GM12865 (cell line): ENCODE data around the gene UBTD1.

Experiments used
- DNase-seq: peaks from one replicate; pipeline ENCODE4 v3.0.0; 2010; ENCODE audit warnings: low read depth
- H3K4me3 ChIP-seq: 2 replicates; pipeline ENCODE4 v1.5.1; 2011; ENCODE audit warnings: mild to moderate bottlenecking, low read depth, low read length, control low read depth
- CTCF ChIP-seq: IDR thresholded peaks from 2 replicates; pipeline ENCODE4 v1.5.1; 2011; ENCODE audit warnings: low read length, control low read depth, low read depth, inconsistent platforms; ENCODE audit not compliant: insufficient read depth; ENCODE audit errors: missing control alignments

The UBTD1 gene

GRCh38 chr10:97546456-97547270 lies 47.9 kb downstream of the UBTD1 start:
- TF ChIP-seq CTCF: no peak
- no peak overlapping the region for H3K4me3 ChIP-seq
- no peak for DNase-seq

GRCh38 chr10:97547271-97547600 lies 48.5 kb downstream of the UBTD1 start:
- no peak for DNase-seq
- TF ChIP-seq CTCF: no peak
- no peak overlapping the region for H3K4me3 ChIP-seq

DNA sequence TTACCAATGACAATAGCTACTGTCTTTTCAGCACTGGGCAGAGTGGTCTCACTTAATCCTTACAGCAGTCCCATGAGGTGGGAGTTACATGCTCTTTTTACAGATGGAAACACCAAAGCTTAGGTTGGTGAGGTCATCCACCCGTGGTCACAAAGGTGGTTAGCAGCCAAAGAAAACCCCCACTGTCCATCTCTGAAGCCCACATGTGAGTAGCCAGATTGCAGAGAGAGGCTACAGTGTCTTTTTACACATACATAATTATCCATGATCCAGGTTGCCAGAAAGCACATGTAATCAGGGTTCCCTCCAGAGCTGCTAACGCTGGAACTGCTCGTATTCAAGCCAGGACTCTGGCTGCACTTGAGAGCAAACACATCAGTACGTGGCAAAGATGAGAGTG lies 49.2 kb downstream of the UBTD1 start:
- no peak for DNase-seq
- no peak for TF ChIP-seq CTCF
- H3K4me3 ChIP-seq: no peak overlapping the region

DNA sequence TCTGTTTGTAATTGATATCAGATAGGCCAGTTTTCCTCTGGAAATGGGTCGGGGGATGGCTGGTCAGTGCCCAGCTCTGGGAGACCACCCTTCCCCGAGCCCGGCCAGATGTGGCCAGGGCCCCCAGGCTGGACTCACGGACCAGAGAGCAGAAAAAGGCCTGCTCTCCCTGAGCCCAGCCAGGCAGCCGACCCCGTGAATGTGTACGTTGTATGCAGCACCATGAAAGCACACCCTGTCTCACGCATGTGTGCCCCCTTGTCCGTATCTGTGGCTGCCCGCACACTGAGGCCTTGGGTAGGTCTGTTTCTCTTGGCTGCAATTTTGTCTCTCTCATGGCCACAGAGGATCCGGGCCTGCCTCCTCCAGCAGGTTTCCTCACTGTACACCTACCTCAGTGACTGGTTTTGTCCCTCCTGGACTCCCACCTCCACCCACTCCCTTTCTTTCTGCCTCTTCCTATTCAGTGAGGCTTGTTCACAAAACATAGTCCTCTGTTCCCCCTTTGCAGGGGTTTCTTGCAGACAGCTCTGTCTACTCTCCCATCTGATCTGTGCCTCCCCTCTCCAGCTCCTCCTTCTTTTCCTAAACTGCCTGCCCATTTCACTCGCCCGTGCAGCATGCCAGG lies 50.2 kb downstream of the UBTD1 start:
- no peak for TF ChIP-seq CTCF
- no peak for DNase-seq

DNA sequence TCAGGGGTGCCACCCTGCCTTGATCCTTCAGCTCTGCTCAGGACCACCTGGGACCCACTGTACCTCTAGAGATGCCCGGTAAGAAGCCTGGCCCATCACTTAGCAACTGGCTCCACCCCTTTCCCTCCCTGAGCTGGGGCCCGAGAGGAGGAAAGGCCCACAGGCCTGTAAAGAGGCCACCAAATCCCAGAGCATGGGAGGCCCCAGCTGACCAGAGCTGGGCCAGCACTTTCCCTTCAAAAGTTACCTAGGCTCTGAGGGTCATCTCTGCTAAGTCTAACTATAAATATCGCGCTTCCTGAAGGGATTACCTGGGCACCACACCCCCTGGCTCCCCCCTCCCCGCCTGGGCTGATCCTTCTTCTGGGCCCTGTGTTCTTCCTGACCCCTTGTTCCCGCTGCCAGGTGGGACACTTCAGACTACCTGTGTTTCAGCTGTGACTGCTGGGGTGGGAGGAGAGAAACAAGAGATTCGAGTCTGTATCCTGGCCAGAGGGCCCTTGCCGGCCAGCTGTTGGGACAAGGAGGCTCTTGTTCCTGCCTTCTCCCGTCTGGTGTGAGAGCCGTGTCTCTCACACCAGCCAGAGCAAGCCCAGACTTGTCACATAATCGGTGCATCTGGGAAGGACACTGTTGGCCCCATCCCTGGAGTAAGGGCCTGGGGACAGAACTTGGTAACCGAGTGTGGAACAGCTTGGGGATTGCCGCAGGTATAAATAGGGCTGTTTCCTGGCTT lies 51.0 kb downstream of the UBTD1 start:
- no peak overlapping the region for H3K4me3 ChIP-seq
- no peak for TF ChIP-seq CTCF
- DNase-seq: no peak

More for the DNA sequence above, 50.2 kb downstream of the UBTD1 start:
- no peak overlapping the region for H3K4me3 ChIP-seq

DNA sequence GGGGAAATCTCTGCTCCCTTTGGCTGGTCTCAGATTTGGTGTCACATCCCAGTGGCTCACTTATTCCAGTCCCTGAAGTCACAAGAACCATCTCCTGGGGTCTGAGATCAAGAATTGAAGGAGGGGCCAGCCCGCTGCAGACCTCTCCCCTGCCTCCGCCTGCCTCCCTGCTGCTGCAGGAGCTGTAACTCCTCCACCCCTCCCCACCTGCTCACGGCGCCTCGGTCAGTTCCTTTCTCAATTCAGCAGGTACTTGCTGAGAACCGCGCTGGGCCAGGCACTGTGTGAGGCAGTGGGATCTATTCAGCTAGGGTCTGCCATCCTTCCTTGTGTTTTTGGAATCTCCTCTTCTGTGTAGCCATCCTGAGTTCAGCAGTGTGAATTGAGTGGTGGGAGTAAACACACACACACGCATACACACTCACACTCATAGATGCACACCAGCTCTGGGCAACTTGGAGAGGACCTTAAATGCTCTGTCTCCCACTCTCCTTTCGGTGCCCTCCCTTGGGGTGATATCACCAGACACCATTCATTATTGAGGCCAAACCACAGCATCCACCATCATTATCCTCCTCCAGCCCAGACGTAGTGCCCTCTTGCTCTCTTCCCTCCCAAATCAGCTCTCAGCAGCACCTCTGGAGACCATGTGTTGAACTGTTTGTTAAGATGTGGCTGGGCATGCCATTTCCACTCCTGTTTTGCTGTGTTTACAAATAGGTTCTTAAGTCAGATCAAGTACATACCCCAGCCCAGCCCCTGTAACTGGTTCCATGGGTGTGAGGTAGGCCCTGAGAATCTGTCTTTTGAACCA lies 51.8 kb downstream of the UBTD1 start:
- no peak for TF ChIP-seq CTCF
- H3K4me3 ChIP-seq: no peak overlapping the region
- DNase-seq: no peak
